ENCODE data around the gene ATP10B. TPM values are rescaled to one million over a fixed set of nuclear protein-coding genes. Genes with fewer than 3 reads are reported as not detected.

ATP10B gene
- polyA plus RNA-seq, 3 donors: 0.46 to 0.89 (median 0.54) TPM

- no peak for DNase-seq (ENCODE audit: extremely low read depth in 1 of 11, low read depth in 9 of 11, low spot score in 4 of 11)
These were observed 194.2 kb downstream of the ATP10B start for GRCh38 chr5:160657622-160658458.

DNA sequence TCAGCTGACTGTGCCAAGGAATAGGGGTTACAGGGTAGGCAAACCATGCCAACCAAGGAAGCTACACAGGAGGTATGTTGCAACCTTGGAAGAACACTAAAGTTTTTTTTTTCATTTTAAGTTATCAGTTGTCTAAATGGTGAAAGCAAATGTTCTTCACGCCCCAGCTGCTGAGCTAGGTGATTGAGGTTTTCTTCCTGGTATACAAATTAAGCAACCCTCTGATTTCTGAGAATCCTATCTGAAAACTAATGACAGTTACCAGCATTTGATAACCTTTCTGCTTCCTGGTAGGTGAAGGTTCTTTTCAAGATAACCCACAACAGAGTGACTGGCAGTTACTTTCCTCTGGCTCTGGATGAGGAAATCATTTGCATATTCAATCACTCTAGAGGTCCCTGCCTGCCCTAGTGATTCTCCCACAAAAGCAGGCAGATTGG is 194.9 kb downstream of the ATP10B start:
- DNase-seq (ENCODE audit: extremely low read depth in 1 of 11, low read depth in 9 of 11, low spot score in 4 of 11): no peak

GRCh38 chr5:160655717-160656116 is 196.3 kb downstream of the ATP10B start:
- DNase-seq (ENCODE audit: extremely low read depth in 1 of 11, low read depth in 9 of 11, low spot score in 4 of 11): no peak

DNA sequence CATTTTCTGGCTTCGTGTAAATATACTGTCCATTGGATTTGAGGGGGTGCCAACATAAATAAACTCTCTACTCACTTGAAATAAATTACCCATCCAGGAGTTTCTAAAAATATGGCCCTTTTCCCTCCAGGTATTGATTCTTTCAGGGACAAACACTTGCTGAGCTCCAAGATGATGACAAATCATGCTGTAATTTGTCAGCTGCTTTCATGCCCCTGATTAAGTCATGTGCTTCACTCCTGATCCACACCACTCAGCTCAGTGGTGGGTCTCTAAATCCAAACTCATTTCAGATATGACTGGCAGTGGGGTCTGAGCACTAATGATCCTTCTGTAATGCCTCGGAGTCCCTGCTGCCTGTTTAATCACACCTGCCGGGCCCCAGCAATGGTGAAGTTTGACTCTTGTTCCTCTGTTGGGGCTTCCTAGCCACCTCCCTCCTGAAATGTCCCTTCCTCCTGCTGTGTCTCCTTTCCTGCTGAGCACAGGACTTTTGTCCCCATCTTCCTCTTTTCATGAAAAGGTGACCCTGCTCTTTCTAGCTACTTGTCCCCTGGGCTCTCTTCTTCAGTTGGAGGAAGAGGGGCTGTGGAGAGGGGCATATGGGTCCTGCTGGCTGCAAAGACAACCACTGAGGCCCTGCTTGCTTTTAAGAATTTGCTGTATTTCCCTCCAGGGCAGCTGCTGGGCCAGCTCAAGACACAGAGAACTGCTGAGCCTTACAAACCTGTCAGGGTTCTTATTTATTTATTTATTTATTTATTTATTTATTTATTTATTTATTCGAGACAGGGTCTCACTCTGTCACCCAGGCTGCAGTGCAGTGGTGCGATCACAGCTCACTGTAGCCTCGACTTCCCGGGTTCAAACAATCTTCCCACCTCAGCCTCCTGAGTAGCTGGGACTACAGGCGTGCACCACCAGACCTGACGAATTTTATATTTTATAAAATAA is 200.0 kb downstream of the ATP10B start:
- no peak for DNase-seq (ENCODE audit: extremely low read depth in 1 of 11, low read depth in 9 of 11, low spot score in 4 of 11)

GRCh38 chr5:160649304-160649703 is 202.7 kb downstream of the ATP10B start:
- no peak for DNase-seq (ENCODE audit: extremely low read depth in 1 of 11, low read depth in 9 of 11, low spot score in 4 of 11)

DNA sequence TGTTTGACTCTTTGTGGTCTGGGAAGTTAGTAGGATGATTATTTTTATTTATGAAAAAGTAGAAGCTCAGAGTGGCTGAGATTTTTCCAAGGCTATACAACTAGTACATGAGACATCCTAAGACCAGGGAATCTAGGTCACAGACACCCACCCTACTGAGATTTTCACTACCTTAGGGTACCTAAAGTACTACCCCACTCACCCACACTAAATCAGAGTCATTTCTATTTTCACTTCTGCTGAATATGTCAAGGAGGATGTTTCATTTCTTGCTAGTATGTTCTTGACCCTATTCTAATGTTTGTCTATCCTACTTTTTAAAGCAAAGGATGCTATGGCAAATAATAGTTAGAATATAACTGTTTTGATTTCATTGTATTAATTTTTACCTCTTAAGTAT is 206.0 kb downstream of the ATP10B start:
- no peak for DNase-seq (ENCODE audit: extremely low read depth in 1 of 11, low read depth in 9 of 11, low spot score in 4 of 11)

DNA sequence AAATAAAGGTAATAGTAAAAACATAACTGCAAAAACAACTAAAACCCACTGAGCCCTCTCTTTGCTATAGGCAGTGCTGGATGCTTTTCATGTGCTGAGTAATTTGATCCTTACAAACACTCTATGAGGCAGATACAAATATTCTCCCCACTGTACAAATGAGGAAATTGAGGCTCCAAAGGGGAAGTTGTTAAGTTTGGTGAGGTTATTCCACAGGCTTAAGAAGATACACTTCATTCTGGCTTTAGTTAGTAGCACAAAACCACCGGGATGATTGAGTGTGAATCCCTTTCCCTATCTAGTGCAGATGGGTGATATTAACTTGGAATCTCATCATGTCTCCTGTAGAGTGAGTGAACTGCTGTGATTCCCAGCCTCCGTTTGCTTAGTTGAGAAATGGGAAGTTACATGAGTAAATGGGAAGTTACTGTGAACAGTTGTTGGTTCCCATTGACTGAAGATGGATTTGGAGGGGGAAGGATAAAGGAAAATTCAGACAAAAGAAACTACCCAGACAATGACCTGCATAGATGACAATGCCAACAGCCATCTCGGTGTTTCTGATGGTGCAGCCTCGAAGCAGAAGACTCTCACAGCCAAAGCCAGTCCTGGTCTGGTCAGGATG is 208.3 kb downstream of the ATP10B start:
- no peak for DNase-seq (ENCODE audit: extremely low read depth in 1 of 11, low read depth in 9 of 11, low spot score in 4 of 11)

DNA sequence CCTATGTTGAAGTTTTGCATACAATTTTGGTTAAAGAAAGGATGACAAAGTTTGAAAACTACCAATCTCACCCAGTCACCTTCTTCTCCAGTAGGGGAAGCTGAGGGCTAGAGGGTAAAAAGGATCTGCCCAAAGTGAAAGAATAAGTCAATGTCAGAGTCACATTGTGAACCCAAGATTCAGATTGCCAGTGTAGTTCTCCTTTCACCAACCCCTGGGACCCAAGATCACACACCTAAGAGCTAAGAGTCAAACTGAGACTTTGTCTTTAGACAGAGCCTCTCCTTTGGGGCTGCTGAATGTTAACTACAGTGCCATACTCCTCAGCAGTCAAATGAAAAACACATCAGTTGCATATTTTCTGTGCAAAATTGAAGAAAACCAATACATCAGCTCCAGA is 210.6 kb downstream of the ATP10B start:
- no peak for DNase-seq (ENCODE audit: extremely low read depth in 1 of 11, low read depth in 9 of 11, low spot score in 4 of 11)

- DNase-seq (ENCODE audit: extremely low read depth in 1 of 11, low read depth in 9 of 11, low spot score in 4 of 11): no peak
These were observed 211.6 kb downstream of the ATP10B start for GRCh38 chr5:160640406-160640805.

GRCh38 chr5:160638161-160638742 is 213.8 kb downstream of the ATP10B start:
- no peak for DNase-seq (ENCODE audit: extremely low read depth in 1 of 11, low read depth in 9 of 11, low spot score in 4 of 11)

DNA sequence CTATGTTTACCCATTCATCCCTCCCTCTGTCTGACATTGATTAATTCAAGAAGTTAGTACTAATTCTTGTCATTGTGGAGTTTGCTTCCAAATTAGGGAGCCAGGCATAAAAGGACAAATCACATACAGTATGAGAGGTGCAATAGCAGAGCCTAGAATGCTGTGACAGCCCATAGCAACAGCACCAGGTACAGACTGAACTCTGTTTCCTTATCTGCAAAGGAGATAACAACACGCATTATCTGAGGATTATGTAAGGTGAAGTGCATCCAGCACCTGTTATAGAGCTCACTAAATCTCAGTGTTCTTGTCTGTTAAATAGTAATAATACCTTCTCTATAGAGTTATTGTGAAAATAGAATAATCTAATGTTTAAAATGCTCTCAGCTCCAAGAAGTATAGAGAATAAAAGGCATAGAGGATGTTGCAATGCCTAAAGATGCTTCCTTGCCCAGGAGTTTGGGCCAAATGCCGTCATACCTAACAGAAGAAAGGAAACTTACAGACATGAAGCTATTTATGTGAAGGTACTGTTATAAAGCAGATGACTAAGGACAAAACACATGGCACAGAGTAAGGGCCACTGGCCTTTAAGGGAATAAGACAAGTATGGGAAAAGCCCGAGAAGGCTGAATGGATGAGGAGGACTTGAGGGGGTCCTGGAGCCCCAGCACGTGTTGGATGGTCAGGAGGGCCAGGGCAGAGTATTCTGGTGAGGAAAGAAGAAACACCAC is 214.5 kb downstream of the ATP10B start:
- no peak for DNase-seq (ENCODE audit: extremely low read depth in 1 of 11, low read depth in 9 of 11, low spot score in 4 of 11)

GRCh38 chr5:160635663-160636062 is 216.3 kb downstream of the ATP10B start:
- DNase-seq (ENCODE audit: extremely low read depth in 1 of 11, low read depth in 9 of 11, low spot score in 4 of 11): no peak

DNA sequence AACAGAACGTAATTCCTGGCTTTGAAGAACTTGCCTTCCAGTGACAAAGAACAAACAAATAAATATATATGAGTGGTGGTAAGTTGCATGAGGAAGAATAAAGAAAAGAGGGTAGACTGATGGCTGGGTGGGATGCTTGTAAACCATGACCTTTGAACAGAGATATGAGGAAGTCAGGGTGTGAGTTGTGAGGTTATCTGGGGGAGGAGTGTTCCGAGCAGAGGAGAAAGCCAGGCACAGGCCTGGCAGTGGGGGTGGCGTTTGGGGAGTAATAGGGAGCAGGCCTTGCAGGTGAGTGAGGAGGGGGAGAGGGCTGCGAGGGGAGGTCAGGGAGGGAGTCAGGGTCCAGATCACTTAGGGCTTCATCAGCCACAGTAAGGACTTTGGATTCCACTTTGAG is 217.0 kb downstream of the ATP10B start:
- no peak for DNase-seq (ENCODE audit: extremely low read depth in 1 of 11, low read depth in 9 of 11, low spot score in 4 of 11)

- DNase-seq (ENCODE audit: extremely low read depth in 1 of 11, low read depth in 9 of 11, low spot score in 4 of 11): no peak
These were observed 223.0 kb downstream of the ATP10B start for GRCh38 chr5:160629003-160629402.

GRCh38 chr5:160628619-160628968 is 223.4 kb downstream of the ATP10B start:
- no peak for DNase-seq (ENCODE audit: extremely low read depth in 1 of 11, low read depth in 9 of 11, low spot score in 4 of 11)

GRCh38 chr5:160627921-160628618 is 223.9 kb downstream of the ATP10B start:
- DNase-seq (ENCODE audit: extremely low read depth in 1 of 11, low read depth in 9 of 11, low spot score in 4 of 11): peak in 3 of 11 donors; percentile 7 to 21 (median 17)

- no peak for DNase-seq (ENCODE audit: extremely low read depth in 1 of 11, low read depth in 9 of 11, low spot score in 4 of 11)
These were observed 225.7 kb downstream of the ATP10B start for GRCh38 chr5:160626322-160626721.

DNA sequence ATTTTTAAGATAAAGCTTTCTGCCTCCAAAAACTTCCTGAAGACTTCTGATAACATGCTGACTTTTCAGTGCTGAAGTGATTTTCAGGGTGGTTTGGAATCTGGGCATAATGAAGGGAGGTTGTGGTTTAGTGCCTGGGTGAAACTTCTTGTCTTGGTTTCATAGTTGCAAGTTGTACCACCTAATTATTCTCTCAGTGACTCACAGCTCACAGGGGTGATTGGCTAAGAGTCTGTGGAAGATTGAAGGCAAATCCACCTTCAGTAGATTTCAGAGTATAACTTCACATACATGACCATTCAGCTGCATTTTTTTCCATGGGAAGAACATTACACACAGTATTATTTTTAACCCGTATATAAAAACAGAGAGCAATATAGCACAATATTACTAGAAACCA is 230.5 kb downstream of the ATP10B start:
- DNase-seq (ENCODE audit: extremely low read depth in 1 of 11, low read depth in 9 of 11, low spot score in 4 of 11): no peak
